Kidney (tissue), 14 donors: ENCODE data around the gene IFT74. TPM values are rescaled to one million over a fixed set of nuclear protein-coding genes. Genes with fewer than 3 reads are reported as not detected.
A peak's percentile ranks its signal among the peaks of the same experiment; 100 is the strongest.

Source experiments
- DNase-seq, 5 donors: peaks; one replicate each; pipeline ENCODE4 v3.0.0-alpha.2; 2013 to 2020
- FAIRE-seq: peaks from 2 replicates; lab custom pipeline; 2012; peaks lifted over from hg19 to GRCh38; lab: Jason Lieb, UNC
- H3K27ac ChIP-seq, 2 donors: one replicate each; pipeline ENCODE4 v1.7.0; 2013; ENCODE audit warnings: low read depth in 2 of 2, low read length in 2 of 2, inconsistent platforms in 1 of 2
- H3K27me3 ChIP-seq: one replicate; pipeline ENCODE4 v1.7.1; 2013; ENCODE audit warnings: low read length, inconsistent platforms; ENCODE audit not compliant: control insufficient read depth, insufficient read depth
- H3K36me3 ChIP-seq, 3 donors: one replicate each; pipeline versions ENCODE4 v1.7.0 to v1.7.1; 2013; ENCODE audit warnings: low read length in 3 of 3, control low read depth in 1 of 3, inconsistent platforms in 1 of 3; ENCODE audit not compliant: insufficient read depth in 3 of 3, control insufficient read depth in 2 of 3
- H3K4me1 ChIP-seq, 3 donors: one replicate each; pipeline versions ENCODE4 v1.7.0 to v1.7.1; 2013; ENCODE audit warnings: low read length in 3 of 3, inconsistent platforms in 1 of 3, low read depth in 1 of 3; ENCODE audit not compliant: control insufficient read depth in 2 of 3, insufficient read depth in 2 of 3
- H3K4me3 ChIP-seq, 3 donors: one replicate each; pipeline versions ENCODE4 v1.7.0 to v1.8.1; 2013; ENCODE audit warnings: low read length in 3 of 3, control low read depth in 1 of 3, inconsistent platforms in 1 of 3
- H3K9ac ChIP-seq, 3 donors: one replicate each; pipeline versions ENCODE4 v1.7.0 to v1.7.1; 2013; ENCODE audit warnings: low read length in 3 of 3, control low read depth in 1 of 3, inconsistent platforms in 1 of 3
- H3K9me3 ChIP-seq, 3 donors: one replicate each; pipeline versions ENCODE4 v1.7.0 to v1.7.1; 2013; ENCODE audit warnings: low read length in 3 of 3, control low read depth in 1 of 3, inconsistent platforms in 1 of 3; ENCODE audit not compliant: control insufficient read depth in 2 of 3, insufficient read depth in 1 of 3
- CTCF ChIP-seq: IDR thresholded peaks from 3 replicates; pipeline ENCODE4 v1.5.1; 2012; ENCODE audit warnings: mild to moderate bottlenecking, moderate library complexity, borderline replicate concordance; ENCODE audit not compliant: insufficient read depth; ENCODE audit errors: extremely low read depth
- intact Hi-C: fragments of 100-400 bp; cut with DNase I; formaldehyde crosslinking; loops from one replicate; pipeline ENCODE4 v1.11.1; 2022
- polyA plus RNA-seq: library from polyadenylated mRNA; stranded (reverse); fragments of 350-450 nt; fragmentation: Illumina TruSeq; extraction: RNeasy Lipid Tissue Mini Kit (QIAGEN cat#74804); gene quantifications from one replicate; pipeline ENCODE4 v1.2.3, GENCODE V29; 2014; ENCODE audit warnings: low read depth, low replicate concordance; ENCODE audit not compliant: insufficient read depth
- total RNA-seq: library from RNA; stranded (reverse); fragmentation: NEBNext Ultra II Directional; extraction: Animal tissue kit (Norgen Biotek cat#: 25700); gene quantifications from one replicate; pipeline ENCODE4 v1.2.1, GENCODE V29; 2021
- donor health status: control.
- donor health status: control.
- donor health status: control.
- donor health status: control.
- donor health status: control.
- donor health status: DM: yes; HTN: yes; CAD: no.
- donor health status: Normal renal cell carcinoma (clear cell type).

The IFT74 gene
- total and polyA plus RNA-seq, 2 donors from 2014 or later: 14.1 to 23.5 TPM

- Histone ChIP-seq H3K27me3 (no peaks in the 10 kb centered on the region), H3K4me1 (no peaks in the 10 kb centered on the region), H3K9ac (no peak overlapping the region), H3K9me3 (no peaks in the 10 kb centered on the region), H3K27ac (no peak overlapping the region), H3K4me3 (no peak overlapping the region), H3K36me3 (peaks cover 0 to 4% (median 0%) of the 10 kb centered on the region in 3 donors)
- DNase-seq: peak in 1 of 5 donors; percentile 59
- peak; percentile 45 for FAIRE-seq
- no peak for TF ChIP-seq CTCF
- intact Hi-C loops: no loop called here
Measured at GRCh38 chr9:27053369-27054022, 97.3 kb downstream of the IFT74 start.

GRCh38 chr9:27054125-27054524, 97.9 kb downstream of the IFT74 start:
- TF ChIP-seq CTCF: no peak
- Histone ChIP-seq H3K27ac (no peak overlapping the region), H3K27me3 (no peaks in the 10 kb centered on the region), H3K9ac (no peak overlapping the region), H3K4me1 (no peaks in the 10 kb centered on the region), H3K36me3 (peaks cover 0 to 4% (median 0%) of the 10 kb centered on the region in 3 donors), H3K4me3 (no peak overlapping the region), H3K9me3 (no peaks in the 10 kb centered on the region)
- FAIRE-seq: no peak
- intact Hi-C loops: no loop called here
- DNase-seq: no peak

- Histone ChIP-seq H3K4me3 (no peak overlapping the region), H3K9ac (no peak overlapping the region), H3K36me3 (no peaks in the 10 kb centered on the region), H3K9me3 (no peaks in the 10 kb centered on the region), H3K27ac (no peak overlapping the region), H3K27me3 (no peaks in the 10 kb centered on the region), H3K4me1 (no peaks in the 10 kb centered on the region)
- no peak for DNase-seq
- FAIRE-seq: no peak
- intact Hi-C loops: no loop called here
- no peak for TF ChIP-seq CTCF
Measured at GRCh38 chr9:27054841-27055240, 98.6 kb downstream of the IFT74 start.
